HCT116 (cell line): Measurements from ENCODE around the gene SRGAP3. TPM values are rescaled to one million over a fixed set of nuclear protein-coding genes. Genes with fewer than 3 reads are reported as not detected.

Experiments
- ATAC-seq: fragments of 200-7000 bp; cut with Tn5 transposase; 2 replicates; pipeline ENCODE4 v1.9.1; 2020; ENCODE audit warnings: mild to moderate bottlenecking, moderate library complexity
- BruUV-seq: library from RNA; stranded (reverse); fragments of 400-500 nt; replicated peaks from 2 replicates; lab custom pipeline; 2021; lab: Mats Ljungman, UMichigan
- CTCF ChIA-PET: fragments of 300-600 bp; sonication (Branson Sonifier 250); formaldehyde crosslinking; loops from one replicate; lab custom pipeline; 2021; ENCODE audit warnings: antibody characterized with exemption; lab: Charles Lee
- POLR2A ChIA-PET: fragments of 300-600, 350-600 bp; sonication (Branson Sonifier 250); formaldehyde crosslinking; loops from one replicate; lab custom pipeline; 2021; ENCODE audit warnings: antibody characterized with exemption; lab: Charles Lee
- RAD21 ChIA-PET, 2 experiments: fragments of 300-600 bp; sonication (Branson Sonifier 250); formaldehyde crosslinking; loops; one replicate each; lab custom pipeline; 2023; ENCODE audit warnings: low total read pairs in 2 of 2; ENCODE audit not compliant: uncharacterized antibody in 2 of 2, unreplicated experiment in 2 of 2, low non-redundant PET in 1 of 2; lab: Charles Lee
- DNase-seq: peaks from one replicate; pipeline ENCODE4 v3.0.0-alpha.2; 2010; ENCODE audit warnings: low read depth, low spot score
- H2AFZ ChIP-seq: fragments of 200-600 bp; shearing (Covaris generic), sonication (generic); 2 replicates; pipeline ENCODE4 v1.6.1; 2017; ENCODE audit warnings: low read depth, mixed run types, mixed read lengths, antibody characterized with exemption, low read length; ENCODE audit not compliant: poor library complexity, severe bottlenecking
- H3K27ac ChIP-seq: 2 replicates; pipeline ENCODE4 v1.5.1; 2012; ENCODE audit warnings: low read depth, low read length
- H3K27me3 ChIP-seq: fragments of 200-600 bp; sonication (generic); 2 replicates; pipeline ENCODE4 v1.6.1; 2016; ENCODE audit warnings: mixed run types, low read length, mixed read lengths; ENCODE audit not compliant: insufficient read depth
- H3K36me3 ChIP-seq, 2 experiments: fragments of 200-500 bp in 1 of 2; fragments of 200-600 bp in 1 of 2; sonication (Bioruptor generic) in 1 of 2; sonication (generic) in 1 of 2; 2 replicates each; pipeline versions ENCODE4 v1.5.1 to v1.6.1; 2014 to 2016; ENCODE audit warnings: low read length in 2 of 2, inconsistent platforms in 1 of 2, mixed read lengths in 1 of 2, mixed run types in 1 of 2; ENCODE audit not compliant: insufficient read depth in 2 of 2, control insufficient read depth in 1 of 2
- H3K4me1 ChIP-seq, 2 experiments: fragments of 200-600 bp in 1 of 2; sonication (generic) in 1 of 2; 2 replicates each; pipeline versions ENCODE4 v1.5.1 to v1.6.1; 2012 to 2017; ENCODE audit warnings: low read length in 2 of 2, inconsistent platforms in 1 of 2, mild to moderate bottlenecking in 1 of 2, mixed read lengths in 1 of 2, mixed run types in 1 of 2, moderate library complexity in 1 of 2; ENCODE audit not compliant: insufficient read depth in 2 of 2, control insufficient read depth in 1 of 2
- H3K4me2 ChIP-seq: fragments of 200-600 bp; sonication (generic); 2 replicates; pipeline ENCODE4 v1.6.1; 2017; ENCODE audit warnings: mixed run types, low read length, mixed read lengths
- H3K4me3 ChIP-seq, 2 experiments: fragments of 200-600 bp in 1 of 2; sonication (generic) in 1 of 2; replicated peaks in 1 of 2; 2 replicates each; pipeline ENCODE4 v1.5.1; 2011 to 2016; ENCODE audit warnings: low read length in 2 of 2, control low read depth in 1 of 2, low read depth in 1 of 2, mild to moderate bottlenecking in 1 of 2, mixed read lengths in 1 of 2, mixed run types in 1 of 2
- H3K79me2 ChIP-seq: fragments of 200-600 bp; sonication (generic); 2 replicates; pipeline ENCODE4 v1.6.1; 2017; ENCODE audit warnings: mild to moderate bottlenecking, mixed run types, low read length, moderate library complexity, mixed read lengths; ENCODE audit not compliant: insufficient read depth
- H3K9ac ChIP-seq: fragments of 200-600 bp; sonication (generic); 2 replicates; pipeline ENCODE4 v1.6.1; 2016; ENCODE audit warnings: low read length, mixed read lengths
- H3K9me2 ChIP-seq: fragments of 200-600 bp; sonication (generic), shearing (Covaris generic); 2 replicates; pipeline ENCODE4 v1.6.1; 2017; ENCODE audit warnings: mixed run types, mild to moderate bottlenecking, moderate library complexity; ENCODE audit not compliant: insufficient read depth
- H3K9me3 ChIP-seq, 2 experiments: fragments of 200-500 bp in 1 of 2; fragments of 200-600 bp in 1 of 2; sonication (Bioruptor generic) in 1 of 2; sonication (generic) in 1 of 2; 2 replicates each; pipeline ENCODE4 v1.6.1; 2014 to 2017; ENCODE audit warnings: low read length in 2 of 2, mixed read lengths in 2 of 2, inconsistent platforms in 1 of 2, low read depth in 1 of 2, mild to moderate bottlenecking in 1 of 2, mixed run types in 1 of 2, moderate library complexity in 1 of 2; ENCODE audit not compliant: control insufficient read depth in 1 of 2, insufficient read depth in 1 of 2
- H4K20me1 ChIP-seq: fragments of 200-600 bp; sonication (generic), shearing (Covaris generic); 2 replicates; pipeline ENCODE4 v1.6.1; 2017; ENCODE audit warnings: mixed run types, mild to moderate bottlenecking, moderate library complexity; ENCODE audit not compliant: insufficient read depth
- ATF3 ChIP-seq: IDR thresholded peaks from 2 replicates; pipeline ENCODE4 v1.6.1; 2012
- CBX3 ChIP-seq: IDR thresholded peaks from 2 replicates; pipeline ENCODE4 v1.6.1; 2012; ENCODE audit warnings: low read depth
- CEBPB ChIP-seq: IDR thresholded peaks from 2 replicates; pipeline ENCODE4 v1.6.1; 2012; ENCODE audit warnings: low read depth
- EGR1 ChIP-seq: IDR thresholded peaks from 2 replicates; pipeline ENCODE4 v1.6.1; 2012; ENCODE audit warnings: low read depth
- EZH2phosphoT487 ChIP-seq: fragments of 200-600 bp; IDR thresholded peaks from 2 replicates; pipeline ENCODE4 v1.6.1; 2018; ENCODE audit warnings: antibody characterized with exemption, borderline replicate concordance
- FOSL1 ChIP-seq: IDR thresholded peaks from 2 replicates; pipeline ENCODE4 v1.6.1; 2012; ENCODE audit warnings: low read depth
- JUND ChIP-seq: IDR thresholded peaks from 2 replicates; pipeline ENCODE4 v1.6.1; 2012
- MAX ChIP-seq: IDR thresholded peaks from 2 replicates; pipeline ENCODE4 v1.6.1; 2012
- POLR2A ChIP-seq: IDR thresholded peaks from 2 replicates; pipeline ENCODE4 v1.7.0; 2011; ENCODE audit warnings: borderline replicate concordance; ENCODE audit not compliant: insufficient read depth, insufficient read length; ENCODE audit errors: extremely low read depth
- POLR2AphosphoS5 ChIP-seq: IDR thresholded peaks from 2 replicates; pipeline ENCODE4 v1.6.1; 2011; ENCODE audit warnings: mild to moderate bottlenecking, low read depth, low read length, moderate library complexity
- RAD21 ChIP-seq: IDR thresholded peaks from 2 replicates; pipeline ENCODE4 v1.6.1; 2012; ENCODE audit warnings: low read depth, mild to moderate bottlenecking
- REST ChIP-seq: IDR thresholded peaks from 2 replicates; pipeline ENCODE4 v1.6.1; 2012; ENCODE audit warnings: low read depth
- SIN3A ChIP-seq: IDR thresholded peaks from 2 replicates; pipeline ENCODE4 v1.6.1; 2012; ENCODE audit warnings: low read depth
- SP1 ChIP-seq: IDR thresholded peaks from 2 replicates; pipeline ENCODE4 v1.6.1; 2012; ENCODE audit warnings: low read depth
- SRF ChIP-seq: IDR thresholded peaks from 2 replicates; pipeline ENCODE4 v1.6.1; 2012; ENCODE audit warnings: low read depth
- TCF7L2 ChIP-seq: IDR thresholded peaks from 2 replicates; pipeline ENCODE4 v1.7.0; 2011; ENCODE audit warnings: borderline replicate concordance, inconsistent platforms; ENCODE audit not compliant: insufficient read depth, insufficient read length; ENCODE audit errors: extremely low read depth
- YY1 ChIP-seq: IDR thresholded peaks from 2 replicates; pipeline ENCODE4 v1.6.1; 2011; ENCODE audit warnings: low read length, low read depth, moderate library complexity, mild to moderate bottlenecking; ENCODE audit not compliant: insufficient replicate concordance; ENCODE audit errors: extremely low read depth
- ZFX ChIP-seq: fragments of 450-650 bp; IDR thresholded peaks from 2 replicates; pipeline ENCODE4 v1.6.1; 2017
- ZNF274 ChIP-seq: fragments of 200-500 bp; sonication (Bioruptor generic); IDR thresholded peaks from 2 replicates; pipeline ENCODE4 v1.6.1; 2014; ENCODE audit warnings: mild to moderate bottlenecking, low read depth, low read length, inconsistent platforms
- intact Hi-C: fragments of 100-400 bp; cut with micrococcal nuclease; formaldehyde crosslinking; loops from 2 replicates; pipeline ENCODE4 v1.10.0; 2022
- total RNA-seq: library from RNA; stranded (reverse); gene quantifications from one replicate; pipeline ENCODE4 v1.2.1, GENCODE V29; 2021; ENCODE audit not compliant: unreplicated experiment
- TF ChIP-seq, protein P1 (sequence below): IDR thresholded peaks from 2 replicates; pipeline ENCODE4 v1.6.1; 2011; ENCODE audit warnings: mild to moderate bottlenecking, low read length, moderate library complexity; ENCODE audit not compliant: insufficient replicate concordance; ENCODE audit errors: extremely low read depth

The SRGAP3 gene
- total RNA-seq, 1 experiment from 2014 or later = 8.3 TPM

- Histone ChIP-seq H3K27ac (no peak overlapping the region), H3K4me1 (no peaks in the 10 kb centered on the region), H3K27me3 (0 out of 2 replicates have a peak, but pooled peaks cover 4% of the 10 kb centered on the region), H4K20me1 (no peaks in the 10 kb centered on the region), H3K79me2 (no peaks in the 10 kb centered on the region), H3K4me3 (no peak overlapping the region), H3K9ac (no peak overlapping the region), H3K36me3 (no peaks in the 10 kb centered on the region), H3K4me2 (no peak overlapping the region), H3K9me2 (no peaks in the 10 kb centered on the region), H3K9me3 (no peaks in the 10 kb centered on the region), H2AFZ (no peak overlapping the region)
- ChIA-PET POLR2A (no interaction called here), RAD21 (no interaction called here), CTCF (no interaction called here)
- intact Hi-C loops = no loop called here
- no peak for DNase-seq
- ATAC-seq = no peak
- BruUV-seq = no TSS peak
- no peak for TF ChIP-seq SIN3A
- TF ChIP-seq JUND = no peak
- TF ChIP-seq CBX3 = no peak
- TF ChIP-seq FOSL1 = no peak
- TF ChIP-seq, protein P1, sequence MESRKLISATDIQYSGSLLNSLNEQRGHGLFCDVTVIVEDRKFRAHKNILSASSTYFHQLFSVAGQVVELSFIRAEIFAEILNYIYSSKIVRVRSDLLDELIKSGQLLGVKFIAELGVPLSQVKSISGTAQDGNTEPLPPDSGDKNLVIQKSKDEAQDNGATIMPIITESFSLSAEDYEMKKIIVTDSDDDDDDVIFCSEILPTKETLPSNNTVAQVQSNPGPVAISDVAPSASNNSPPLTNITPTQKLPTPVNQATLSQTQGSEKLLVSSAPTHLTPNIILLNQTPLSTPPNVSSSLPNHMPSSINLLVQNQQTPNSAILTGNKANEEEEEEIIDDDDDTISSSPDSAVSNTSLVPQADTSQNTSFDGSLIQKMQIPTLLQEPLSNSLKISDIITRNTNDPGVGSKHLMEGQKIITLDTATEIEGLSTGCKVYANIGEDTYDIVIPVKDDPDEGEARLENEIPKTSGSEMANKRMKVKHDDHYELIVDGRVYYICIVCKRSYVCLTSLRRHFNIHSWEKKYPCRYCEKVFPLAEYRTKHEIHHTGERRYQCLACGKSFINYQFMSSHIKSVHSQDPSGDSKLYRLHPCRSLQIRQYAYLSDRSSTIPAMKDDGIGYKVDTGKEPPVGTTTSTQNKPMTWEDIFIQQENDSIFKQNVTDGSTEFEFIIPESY = no peak
- no peak for TF ChIP-seq EGR1
- TF ChIP-seq EZH2phosphoT487 = no peak
- TF ChIP-seq ATF3 = no peak
- no peak for TF ChIP-seq SP1
- TF ChIP-seq ZNF274 = no peak
- TF ChIP-seq TCF7L2 = no peak
- no peak for TF ChIP-seq YY1
- TF ChIP-seq REST = no peak
- TF ChIP-seq ZFX = no peak
- TF ChIP-seq CEBPB = no peak
- TF ChIP-seq SRF = no peak
- TF ChIP-seq POLR2AphosphoS5 = no peak
- no peak for TF ChIP-seq POLR2A
- TF ChIP-seq MAX = no peak
- TF ChIP-seq RAD21 = no peak
These were observed 213.5 kb downstream of the SRGAP3 start for GRCh38 chr3:9035961-9036360.
